ENCODE results near the gene FRMD8.

DNA sequence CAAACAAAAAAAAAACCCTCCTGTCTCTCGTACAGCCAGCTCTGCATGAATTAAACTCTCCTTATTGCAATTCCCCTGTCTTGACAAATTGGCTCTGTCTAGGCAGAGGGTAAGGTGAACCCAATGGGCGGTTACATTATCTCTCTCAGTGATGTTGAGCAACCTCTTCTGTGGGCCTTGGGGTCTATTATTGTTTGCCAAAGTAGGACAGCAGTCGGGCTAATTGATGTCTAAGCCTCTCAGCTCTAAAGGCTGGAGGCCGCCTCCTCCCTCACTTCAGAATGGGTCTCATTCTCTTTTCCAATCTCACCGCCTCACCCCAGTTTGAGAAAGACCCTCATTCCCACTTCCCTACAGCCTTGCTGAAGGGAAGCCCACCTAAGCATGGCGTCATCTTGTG, 2.7 kb upstream of the FRMD8 start:
- TF ChIP-seq, protein P1, sequence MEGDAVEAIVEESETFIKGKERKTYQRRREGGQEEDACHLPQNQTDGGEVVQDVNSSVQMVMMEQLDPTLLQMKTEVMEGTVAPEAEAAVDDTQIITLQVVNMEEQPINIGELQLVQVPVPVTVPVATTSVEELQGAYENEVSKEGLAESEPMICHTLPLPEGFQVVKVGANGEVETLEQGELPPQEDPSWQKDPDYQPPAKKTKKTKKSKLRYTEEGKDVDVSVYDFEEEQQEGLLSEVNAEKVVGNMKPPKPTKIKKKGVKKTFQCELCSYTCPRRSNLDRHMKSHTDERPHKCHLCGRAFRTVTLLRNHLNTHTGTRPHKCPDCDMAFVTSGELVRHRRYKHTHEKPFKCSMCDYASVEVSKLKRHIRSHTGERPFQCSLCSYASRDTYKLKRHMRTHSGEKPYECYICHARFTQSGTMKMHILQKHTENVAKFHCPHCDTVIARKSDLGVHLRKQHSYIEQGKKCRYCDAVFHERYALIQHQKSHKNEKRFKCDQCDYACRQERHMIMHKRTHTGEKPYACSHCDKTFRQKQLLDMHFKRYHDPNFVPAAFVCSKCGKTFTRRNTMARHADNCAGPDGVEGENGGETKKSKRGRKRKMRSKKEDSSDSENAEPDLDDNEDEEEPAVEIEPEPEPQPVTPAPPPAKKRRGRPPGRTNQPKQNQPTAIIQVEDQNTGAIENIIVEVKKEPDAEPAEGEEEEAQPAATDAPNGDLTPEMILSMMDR (IDR thresholded peaks at IDR 0.05; ENCODE audit: low read length): no peak
- TF ChIP-seq EZH2 (IDR thresholded peaks at IDR 0.05; ENCODE audit: borderline replicate concordance, low read length): no peak

Data from OCI-LY1 (cell line).